ENCODE data around the gene LENG1. TPM values are rescaled to one million over a fixed set of nuclear protein-coding genes. Genes with fewer than 3 reads are reported as not detected.

LENG1 gene
- total RNA-seq, 1 experiment from 2014 or later, result 15.8 TPM

- no peak overlapping the region for H3K27ac ChIP-seq
- no peaks in the 10 kb centered on the region for H3K9me3 ChIP-seq (replicated peaks)
- H3K27me3 ChIP-seq (replicated peaks), result no peaks in the 10 kb centered on the region
- H3K36me3 ChIP-seq, result peaks cover 98% of the 10 kb centered on the region
- H3K4me3 ChIP-seq, result no peak overlapping the region
- H3K4me1 ChIP-seq (replicated peaks), result no peaks in the 10 kb centered on the region
- no peak for DNase-seq (ENCODE audit: low read depth in 1 of 2, low spot score in 2 of 2)
These were observed 8.0 kb downstream of the LENG1 start for GRCh38 chr19:54151362-54152035.

- no peak overlapping the region for H3K4me3 ChIP-seq
- no peak for DNase-seq (ENCODE audit: low read depth in 1 of 2, low spot score in 2 of 2)
- H3K27me3 ChIP-seq (replicated peaks), result no peaks in the 10 kb centered on the region
- peaks cover 98% of the 10 kb centered on the region for H3K36me3 ChIP-seq
- H3K9me3 ChIP-seq (replicated peaks), result no peaks in the 10 kb centered on the region
- no peaks in the 10 kb centered on the region for H3K4me1 ChIP-seq (replicated peaks)
- H3K27ac ChIP-seq, result no peak overlapping the region
These were observed 10.3 kb downstream of the LENG1 start for GRCh38 chr19:54149021-54149812.

- no peaks in the 10 kb centered on the region for H3K4me1 ChIP-seq (replicated peaks)
- no peak overlapping the region for H3K27ac ChIP-seq
- H3K4me3 ChIP-seq, result no peak overlapping the region
- H3K27me3 ChIP-seq (replicated peaks), result no peaks in the 10 kb centered on the region
- no peak for DNase-seq (ENCODE audit: low read depth in 1 of 2, low spot score in 2 of 2)
- peaks cover 98% of the 10 kb centered on the region for H3K36me3 ChIP-seq
- H3K9me3 ChIP-seq (replicated peaks), result no peaks in the 10 kb centered on the region
These were observed 11.4 kb downstream of the LENG1 start for GRCh38 chr19:54148158-54148557.

- Histone ChIP-seq H3K27ac (no peak overlapping the region), H3K9me3 (replicated peaks) (no peaks in the 10 kb centered on the region), H3K36me3 (peaks cover 98% of the 10 kb centered on the region), H3K4me3 (no peak overlapping the region), H3K4me1 (replicated peaks) (no peaks in the 10 kb centered on the region), H3K27me3 (replicated peaks) (no peaks in the 10 kb centered on the region)
- no peak for DNase-seq (ENCODE audit: low read depth in 1 of 2, low spot score in 2 of 2)
These were observed 11.8 kb downstream of the LENG1 start for GRCh38 chr19:54147676-54148075.

GRCh38 chr19:54145541-54146158 lies 13.9 kb downstream of the LENG1 start:
- H3K4me3 ChIP-seq, result no peak overlapping the region
- no peak overlapping the region for H3K27ac ChIP-seq
- DNase-seq (ENCODE audit: low read depth in 1 of 2, low spot score in 2 of 2), result no peak
- no peaks in the 10 kb centered on the region for H3K9me3 ChIP-seq (replicated peaks)
- H3K27me3 ChIP-seq (replicated peaks), result no peaks in the 10 kb centered on the region
- no peaks in the 10 kb centered on the region for H3K4me1 ChIP-seq (replicated peaks)
- H3K36me3 ChIP-seq, result peaks cover 98% of the 10 kb centered on the region

GRCh38 chr19:54142166-54142780 lies 17.2 kb downstream of the LENG1 start:
- Histone ChIP-seq H3K36me3 (peaks cover 94% of the 10 kb centered on the region), H3K27me3 (replicated peaks) (no peaks in the 10 kb centered on the region), H3K4me3 (no peak overlapping the region), H3K4me1 (replicated peaks) (peaks cover 8% of the 10 kb centered on the region), H3K9me3 (replicated peaks) (no peaks in the 10 kb centered on the region), H3K27ac (no peak overlapping the region)
- no peak for DNase-seq (ENCODE audit: low read depth in 1 of 2, low spot score in 2 of 2)

GRCh38 chr19:54141356-54141755 lies 18.2 kb downstream of the LENG1 start:
- no peak overlapping the region for H3K4me3 ChIP-seq
- DNase-seq (ENCODE audit: low read depth in 1 of 2, low spot score in 2 of 2), result no peak
- H3K36me3 ChIP-seq, result peaks cover 85% of the 10 kb centered on the region

GRCh38 chr19:54138489-54139256 lies 20.8 kb downstream of the LENG1 start:
- DNase-seq (ENCODE audit: low read depth in 1 of 2, low spot score in 2 of 2), result no peak
- Histone ChIP-seq H3K27ac (no peak overlapping the region), H3K9me3 (replicated peaks) (no peaks in the 10 kb centered on the region), H3K4me3 (peak overlapping the region; percentile 80), H3K27me3 (replicated peaks) (no peaks in the 10 kb centered on the region), H3K36me3 (peaks cover 58% of the 10 kb centered on the region), H3K4me1 (replicated peaks) (peaks cover 18% of the 10 kb centered on the region)

More at GRCh38 chr19:54141356-54141755, 18.2 kb downstream of the LENG1 start:
- Histone ChIP-seq H3K4me1 (replicated peaks) (peaks cover 9% of the 10 kb centered on the region), H3K27ac (no peak overlapping the region), H3K27me3 (replicated peaks) (no peaks in the 10 kb centered on the region), H3K9me3 (replicated peaks) (no peaks in the 10 kb centered on the region)

GRCh38 chr19:54137699-54138488 lies 21.6 kb downstream of the LENG1 start, which contains the start of gene CNOT3:
CNOT3 (plus strand) TSS chr19:54137762; CDS start chr19:54142979, 5,217 bp downstream.
- peak within 1 kb of the TSS; percentile 80 for H3K4me3 ChIP-seq
- H3K27ac ChIP-seq, result peak within 1 kb of the TSS; percentile 92
- peaks cover 18% of the 10 kb centered on the region for H3K4me1 ChIP-seq (replicated peaks)
- peaks cover 51% of the 10 kb centered on the region for H3K36me3 ChIP-seq
- no peaks in the 10 kb centered on the region for H3K9me3 ChIP-seq (replicated peaks)
- no peak for DNase-seq (ENCODE audit: low read depth in 1 of 2, low spot score in 2 of 2)
- H3K27me3 ChIP-seq (replicated peaks), result no peaks in the 10 kb centered on the region

- Histone ChIP-seq H3K27ac (peak overlapping the region; percentile 92), H3K36me3 (peaks cover 43% of the 10 kb centered on the region), H3K27me3 (replicated peaks) (no peaks in the 10 kb centered on the region), H3K4me1 (replicated peaks) (peaks cover 18% of the 10 kb centered on the region), H3K9me3 (replicated peaks) (no peaks in the 10 kb centered on the region), H3K4me3 (peak overlapping the region; percentile 80)
- DNase-seq (ENCODE audit: low read depth in 1 of 2, low spot score in 2 of 2), result peak; percentile 100
These were observed 22.4 kb downstream of the LENG1 start for GRCh38 chr19:54136864-54137698.

- peaks cover 43% of the 10 kb centered on the region for H3K36me3 ChIP-seq
- no peaks in the 10 kb centered on the region for H3K9me3 ChIP-seq (replicated peaks)
- H3K27me3 ChIP-seq (replicated peaks), result no peaks in the 10 kb centered on the region
- no peak overlapping the region for H3K27ac ChIP-seq
- H3K4me1 ChIP-seq (replicated peaks), result peaks cover 18% of the 10 kb centered on the region
- peak in 1 of 2 experiments; percentile 35 for DNase-seq (ENCODE audit: low read depth in 1 of 2, low spot score in 2 of 2)
- peak overlapping the region; percentile 37 for H3K4me3 ChIP-seq
These were observed 23.2 kb downstream of the LENG1 start for GRCh38 chr19:54136086-54136863.
